WTC11 (cell line): Measurements from ENCODE around the gene NPC2.

Source experiments
- IRF2 ChIP-seq: sonication (generic); formaldehyde crosslinking; IDR thresholded peaks from 2 replicates; pipeline ENCODE4 v1.8.0; 2022; ENCODE audit warnings: low read depth, missing genetic modification reagents, borderline replicate concordance
- TF ChIP-seq, protein P1 (sequence below): sonication (generic); formaldehyde crosslinking; IDR thresholded peaks from 2 replicates; pipeline ENCODE4 v1.8.0; 2022; ENCODE audit warnings: mild to moderate bottlenecking, missing genetic modification reagents

DNA sequence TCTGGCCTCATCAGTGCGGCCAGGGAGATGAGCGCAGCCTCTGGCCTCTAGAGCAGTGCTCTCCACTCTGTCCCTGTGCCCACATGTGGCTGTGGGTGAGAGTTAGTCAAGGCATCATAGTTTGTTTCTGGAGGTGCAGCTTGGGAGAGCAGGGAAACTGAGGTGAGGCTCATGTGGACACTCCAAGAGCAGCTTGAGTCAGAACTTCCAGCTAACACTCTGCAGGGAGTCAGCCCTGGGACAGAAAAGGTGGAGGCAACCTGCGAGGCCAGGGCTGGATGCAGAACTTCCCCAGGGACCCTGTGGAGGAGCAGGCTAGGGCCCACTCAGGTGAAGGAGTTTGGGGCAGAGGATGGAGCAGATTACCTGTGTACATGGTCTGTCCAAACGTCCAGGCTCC lies 11.3 kb upstream of the NPC2 start:
- TF ChIP-seq, protein P1, sequence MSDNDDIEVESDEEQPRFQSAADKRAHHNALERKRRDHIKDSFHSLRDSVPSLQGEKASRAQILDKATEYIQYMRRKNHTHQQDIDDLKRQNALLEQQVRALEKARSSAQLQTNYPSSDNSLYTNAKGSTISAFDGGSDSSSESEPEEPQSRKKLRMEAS (CRISPR knock-in tag): no peak
- no peak for TF ChIP-seq IRF2 (CRISPR knock-in tag)
